GM13976 (cell line): ENCODE data around the gene UBR3.

Experiments used
- DNase-seq: peaks from one replicate; pipeline ENCODE4 v3.0.0; 2012; ENCODE audit warnings: low spot score
- in situ Hi-C: fragments of 300-500 bp; cut with MboI; formaldehyde crosslinking; loops from one replicate; pipeline ENCODE4 v1.12.0; 2022; ENCODE audit warnings: low sequenced_read_pairs, mixed read lengths, inconsistent platforms; ENCODE audit not compliant: unreplicated experiment
- TF ChIP-seq, protein P1 (sequence below): IDR thresholded peaks from 2 replicates; pipeline ENCODE4 v1.5.1; 2012; ENCODE audit warnings: borderline replicate concordance, mild to moderate bottlenecking; ENCODE audit not compliant: insufficient read depth; ENCODE audit errors: extremely low read depth, missing control alignments, control extremely low read depth

Gene UBR3

DNA sequence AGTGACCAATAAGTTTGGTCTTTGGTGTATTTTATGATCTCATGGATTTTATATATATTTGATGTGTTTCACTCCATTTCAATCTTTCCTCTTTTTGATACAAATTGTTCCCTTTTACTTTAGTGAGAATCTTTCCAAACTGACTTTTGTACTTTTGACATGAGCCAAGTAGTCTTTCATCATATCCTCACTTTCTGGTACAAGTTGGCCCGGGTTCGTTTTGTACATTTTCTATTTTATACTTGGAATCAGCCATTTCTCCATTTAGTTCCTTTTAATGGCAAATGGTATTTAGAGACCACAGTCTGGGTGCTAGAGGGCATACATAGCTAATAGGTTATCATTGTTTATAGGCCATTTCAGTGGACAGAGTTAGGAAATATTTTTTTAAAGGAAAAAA, 202.8 kb downstream of the UBR3 start:
- no peak for DNase-seq
- TF ChIP-seq, protein P1, sequence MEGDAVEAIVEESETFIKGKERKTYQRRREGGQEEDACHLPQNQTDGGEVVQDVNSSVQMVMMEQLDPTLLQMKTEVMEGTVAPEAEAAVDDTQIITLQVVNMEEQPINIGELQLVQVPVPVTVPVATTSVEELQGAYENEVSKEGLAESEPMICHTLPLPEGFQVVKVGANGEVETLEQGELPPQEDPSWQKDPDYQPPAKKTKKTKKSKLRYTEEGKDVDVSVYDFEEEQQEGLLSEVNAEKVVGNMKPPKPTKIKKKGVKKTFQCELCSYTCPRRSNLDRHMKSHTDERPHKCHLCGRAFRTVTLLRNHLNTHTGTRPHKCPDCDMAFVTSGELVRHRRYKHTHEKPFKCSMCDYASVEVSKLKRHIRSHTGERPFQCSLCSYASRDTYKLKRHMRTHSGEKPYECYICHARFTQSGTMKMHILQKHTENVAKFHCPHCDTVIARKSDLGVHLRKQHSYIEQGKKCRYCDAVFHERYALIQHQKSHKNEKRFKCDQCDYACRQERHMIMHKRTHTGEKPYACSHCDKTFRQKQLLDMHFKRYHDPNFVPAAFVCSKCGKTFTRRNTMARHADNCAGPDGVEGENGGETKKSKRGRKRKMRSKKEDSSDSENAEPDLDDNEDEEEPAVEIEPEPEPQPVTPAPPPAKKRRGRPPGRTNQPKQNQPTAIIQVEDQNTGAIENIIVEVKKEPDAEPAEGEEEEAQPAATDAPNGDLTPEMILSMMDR = no peak
- in situ Hi-C loops = no loop called here

DNA sequence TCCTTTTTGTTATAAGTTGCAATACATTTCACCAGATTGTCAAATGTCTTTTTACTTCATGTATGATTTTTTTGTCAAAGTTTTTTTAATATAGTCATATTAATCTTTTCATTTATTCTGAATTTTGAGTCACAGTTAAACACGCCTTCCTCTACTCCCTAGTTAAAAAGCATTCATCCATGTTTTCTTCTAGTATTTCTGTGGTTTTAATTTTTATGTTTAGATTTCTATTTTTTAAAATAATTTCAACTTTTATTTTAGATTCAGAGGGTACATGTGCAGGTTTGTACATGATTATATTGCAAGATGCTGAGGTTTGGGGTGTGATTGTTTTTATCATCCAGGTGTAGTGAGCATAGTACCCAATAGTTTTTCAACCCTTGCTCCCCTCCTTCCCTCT, 204.0 kb downstream of the UBR3 start:
- TF ChIP-seq, protein P1 = no peak
- no peak for DNase-seq
- in situ Hi-C loops = no loop called here

DNA sequence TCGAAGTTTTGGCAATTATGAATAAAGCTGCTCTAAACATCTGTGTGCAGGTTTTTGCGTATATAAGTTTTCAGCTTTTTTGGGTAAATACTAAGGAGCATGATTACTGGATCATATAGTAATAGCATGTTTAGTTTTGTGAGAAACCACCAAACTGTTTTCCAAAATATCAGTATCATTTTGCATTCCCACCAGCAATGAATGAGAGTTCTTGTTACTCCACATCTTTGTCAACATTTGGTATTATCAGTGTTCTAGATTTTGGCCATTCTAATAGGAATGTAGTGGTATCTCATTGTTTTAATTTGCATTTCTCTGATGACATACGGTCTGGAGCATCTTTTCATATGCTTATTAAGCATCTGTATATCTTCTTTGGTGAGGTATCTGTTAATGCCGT, 207.3 kb downstream of the UBR3 start:
- TF ChIP-seq, protein P1 = no peak
- DNase-seq = no peak
- in situ Hi-C loops = no loop called here

DNA sequence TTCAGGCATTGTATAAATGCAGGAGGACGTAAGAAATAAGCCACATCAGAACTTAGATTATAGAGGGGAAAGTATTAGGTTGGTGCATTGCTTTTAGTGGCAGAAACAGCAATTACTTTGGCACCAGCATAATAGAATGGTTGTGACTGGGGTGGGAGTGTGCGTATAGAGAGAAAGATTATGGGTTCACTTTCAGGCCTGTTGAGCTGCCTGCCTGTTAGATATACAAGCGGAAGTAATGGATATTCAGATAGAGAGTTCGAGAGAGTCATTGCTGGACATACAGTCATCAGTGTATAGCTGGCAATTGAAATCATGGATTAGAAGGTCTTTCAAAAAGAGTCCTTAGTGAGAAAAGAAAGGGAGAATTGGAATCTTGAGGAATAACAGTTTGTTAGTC, 211.5 kb downstream of the UBR3 start:
- in situ Hi-C loops = no loop called here
- TF ChIP-seq, protein P1 = no peak

DNA sequence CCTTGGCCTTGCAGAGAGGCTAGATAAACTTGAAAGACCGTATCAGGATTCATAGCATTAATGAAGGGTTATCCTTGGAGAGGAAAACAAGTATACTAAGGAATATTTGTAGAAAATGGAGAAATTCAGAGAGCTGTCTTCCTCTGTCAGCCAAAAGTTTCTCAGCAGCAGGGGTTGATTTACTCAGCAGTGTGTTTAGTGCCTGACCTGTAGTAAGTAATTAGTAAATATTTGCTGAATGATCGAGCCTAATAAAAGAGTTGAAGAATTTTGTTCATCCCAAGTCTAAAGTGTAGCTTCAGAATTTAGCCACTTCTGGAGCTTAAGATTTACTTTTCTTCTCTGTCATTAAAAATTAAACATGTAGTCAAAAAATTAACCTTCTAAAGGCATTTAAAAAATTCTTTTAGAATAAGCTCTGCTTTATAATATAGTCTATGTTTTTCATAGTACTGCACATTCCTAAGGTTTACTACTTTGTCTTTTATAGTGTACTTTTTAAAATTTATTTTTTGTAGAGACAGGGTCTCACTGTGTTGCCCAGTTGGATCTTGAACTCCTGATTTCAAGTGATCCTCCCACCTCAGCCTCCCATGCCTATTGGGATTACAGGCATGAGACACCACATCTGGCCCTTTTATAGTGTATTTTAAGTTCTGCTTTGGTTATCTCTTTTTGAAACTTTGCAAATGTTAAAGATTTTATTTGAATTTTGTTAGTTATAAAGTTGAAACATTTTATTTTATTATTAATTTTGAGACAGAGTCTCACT, 212.3 kb downstream of the UBR3 start:
- TF ChIP-seq, protein P1 = no peak
- no peak for DNase-seq
- in situ Hi-C loops = no loop called here

More for the DNA sequence above, 211.5 kb downstream of the UBR3 start:
- no peak for DNase-seq

DNA sequence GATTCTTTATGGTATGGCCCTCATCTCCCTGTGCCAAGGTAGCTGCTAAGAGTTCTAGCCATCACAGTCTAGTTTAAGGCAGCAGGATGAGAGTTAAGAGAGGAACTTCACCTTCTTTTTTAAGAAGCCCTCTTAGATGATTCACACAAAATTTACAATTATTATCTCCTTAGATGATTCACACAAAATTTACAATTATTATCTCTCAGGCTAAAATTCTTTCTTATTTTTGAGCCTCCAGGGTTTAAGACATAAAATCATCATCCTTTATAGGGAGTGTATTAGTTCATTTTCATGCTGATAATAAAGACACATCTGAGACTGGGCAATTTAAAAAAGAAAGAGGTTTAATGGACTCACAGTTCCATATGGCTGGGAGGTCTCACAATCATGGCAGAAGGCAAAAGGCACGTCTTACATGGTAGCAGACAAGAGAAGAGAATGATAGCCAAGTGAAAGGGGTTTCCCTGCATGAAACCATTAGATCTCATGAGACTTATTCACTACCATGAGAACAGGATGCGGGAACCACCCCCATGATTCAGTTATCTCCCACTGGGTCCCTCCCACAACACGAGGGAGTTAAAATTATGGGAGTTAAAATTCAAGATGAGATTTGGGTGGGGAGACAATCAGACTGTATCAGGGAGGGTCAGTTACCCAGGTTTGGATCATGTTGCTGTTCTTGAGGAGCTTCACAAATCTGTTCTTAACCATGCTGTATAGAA, 217.7 kb downstream of the UBR3 start:
- DNase-seq = no peak
- in situ Hi-C loops = no loop called here
- TF ChIP-seq, protein P1 = no peak
